Measurements from ENCODE around the gene TGM1. TPM values are rescaled to one million over a fixed set of nuclear protein-coding genes. Genes with fewer than 3 reads are reported as not detected.

The TGM1 gene
- 0.36 and 0.75 TPM in 2 replicates for total RNA-seq

GRCh38 chr14:24262821-24263733 is at the start of gene TGM1:
TGM1 (minus strand) TSS chr14:24263177; CDS start chr14:24262352, 825 bp downstream.

GRCh38 chr14:24310646-24311604 is 47.9 kb upstream of the TGM1 start, which contains the start of gene LTB4R:
LTB4R (plus strand) TSS chr14:24311502; CDS start chr14:24315652, 4,150 bp downstream.

GRCh38 chr14:24309538-24310264 is 46.7 kb upstream of the TGM1 start, which contains the start of gene LTB4R2:
LTB4R2 (plus strand) TSS chr14:24310140; CDS start chr14:24310665, 525 bp downstream.

GRCh38 chr14:24307575-24308341 is 44.8 kb upstream of the TGM1 start, which contains the start of gene CIDEB:
CIDEB (minus strand) TSS chr14:24307977; CDS start chr14:24307858, 119 bp downstream.

GRCh38 chr14:24299255-24300191 is 36.5 kb upstream of the TGM1 start, which contains the start of the genes DHRS1 and NOP9:
DHRS1 (minus strand) TSS chr14:24299780; CDS start chr14:24299106, 674 bp downstream.
NOP9 (plus strand) TSS chr14:24299850; CDS start chr14:24299955, 105 bp downstream.

GRCh38 chr14:24271134-24271833 is 8.3 kb upstream of the TGM1 start, which contains the start of gene RABGGTA:
RABGGTA (minus strand) TSS chr14:24271597; CDS start chr14:24271115, 482 bp downstream.

GRCh38 chr14:24232645-24233537 is 30.1 kb downstream of the TGM1 start, which contains the start of gene GMPR2:
GMPR2 (plus strand) TSS chr14:24232929; CDS start chr14:24233254, 325 bp downstream.

GRCh38 chr14:24232121-24232644 is 30.8 kb downstream of the TGM1 start, which contains the start of gene NEDD8:
NEDD8 (minus strand) TSS chr14:24232367; CDS start chr14:24232267, 100 bp downstream.

GRCh38 chr14:24215495-24216344 is 47.3 kb downstream of the TGM1 start, which contains the start of gene MDP1:
MDP1 (minus strand) TSS chr14:24216066; CDS start chr14:24215955, 111 bp downstream.

GRCh38 chr14:24212924-24213865 is 49.8 kb downstream of the TGM1 start, which contains the start of gene CHMP4A:
CHMP4A (minus strand) TSS chr14:24213488; CDS start chr14:24213439, 49 bp downstream.

Other genes starting within 250 kb of the TGM1 start
- gene CARMIL3, start 211.2 kb downstream of the TGM1 start, total RNA-seq = 0.09 TPM in 1 of 2 replicates, not detected in the other
- gene CPNE6, start 191.6 kb downstream of the TGM1 start, total RNA-seq = not detected in 2 replicates
- gene PCK2, start 168.9 kb downstream of the TGM1 start, total RNA-seq = 5.1 and 17.4 TPM in 2 replicates
- gene DCAF11, start 148.4 kb downstream of the TGM1 start, total RNA-seq = 42.3 and 47.3 TPM in 2 replicates
- gene NRL, start 148.2 kb downstream of the TGM1 start, total RNA-seq = 0.19 and 0.45 TPM in 2 replicates
- gene FITM1, start 132.5 kb downstream of the TGM1 start, total RNA-seq = 0.19 and 0.27 TPM in 2 replicates
- gene PSME1, start 127.0 kb downstream of the TGM1 start, total RNA-seq = 78.5 and 103 TPM in 2 replicates
- gene EMC9, start 121.6 kb downstream of the TGM1 start, total RNA-seq = 23.2 and 23.7 TPM in 2 replicates
- 101 and 105 TPM in 2 replicates for gene PSME2, start 116.6 kb downstream of the TGM1 start, total RNA-seq
- 28.9 and 29.3 TPM in 2 replicates for gene RNF31, start 115.7 kb downstream of the TGM1 start, total RNA-seq
- 39.4 and 47.7 TPM in 2 replicates for gene IRF9, start 101.9 kb downstream of the TGM1 start, total RNA-seq
- 1.3 and 4.2 TPM in 2 replicates for gene REC8, start 91.1 kb downstream of the TGM1 start, total RNA-seq
- gene IPO4, start 74.4 kb downstream of the TGM1 start, total RNA-seq = 41.1 and 49.6 TPM in 2 replicates
- 38.6 and 53.6 TPM in 2 replicates for gene TM9SF1, start 67.7 kb downstream of the TGM1 start, total RNA-seq
- gene TSSK4, start 57.5 kb downstream of the TGM1 start, total RNA-seq = 0.09 TPM in 1 of 2 replicates, not detected in the other
- 16.7 and 27.9 TPM in 2 replicates for gene CHMP4A, start 49.7 kb downstream of the TGM1 start, total RNA-seq
- gene MDP1, start 47.1 kb downstream of the TGM1 start, total RNA-seq = 8.6 and 8.8 TPM in 2 replicates
- 235 and 253 TPM in 2 replicates for gene NEDD8, start 30.8 kb downstream of the TGM1 start, total RNA-seq
- gene GMPR2, start 30.2 kb downstream of the TGM1 start, total RNA-seq = 76.5 and 85.2 TPM in 2 replicates
- gene TINF2, start 20.6 kb downstream of the TGM1 start, total RNA-seq = 38.1 and 43.4 TPM in 2 replicates
- 20.5 and 21.1 TPM in 2 replicates for gene RABGGTA, start 8.4 kb upstream of the TGM1 start, total RNA-seq
- gene DHRS1, start 36.6 kb upstream of the TGM1 start, total RNA-seq = 6.6 and 7.3 TPM in 2 replicates
- gene NOP9, start 36.7 kb upstream of the TGM1 start, total RNA-seq = 24.8 and 25.4 TPM in 2 replicates
- gene CIDEB, start 44.8 kb upstream of the TGM1 start, total RNA-seq = 1.4 and 2.8 TPM in 2 replicates
- 2.9 and 5.6 TPM in 2 replicates for gene LTB4R2, start 47.0 kb upstream of the TGM1 start, total RNA-seq
- gene LTB4R, start 48.3 kb upstream of the TGM1 start, total RNA-seq = 1.7 and 3.3 TPM in 2 replicates
- gene ADCY4, start 71.9 kb upstream of the TGM1 start, total RNA-seq = 37.2 and 43.1 TPM in 2 replicates
- gene RIPK3, start 76.8 kb upstream of the TGM1 start, total RNA-seq = 2.9 and 3.5 TPM in 2 replicates
- gene NFATC4, start 105.0 kb upstream of the TGM1 start, total RNA-seq = 14.8 and 25.8 TPM in 2 replicates
- gene NYNRIN, start 135.8 kb upstream of the TGM1 start, total RNA-seq = 8.0 and 14.1 TPM in 2 replicates
- 1.3 and 2.6 TPM in 2 replicates for gene CBLN3, start 166.5 kb upstream of the TGM1 start, total RNA-seq
- gene KHNYN, start 166.8 kb upstream of the TGM1 start, total RNA-seq = 46.2 and 73.3 TPM in 2 replicates
- gene SDR39U1, start 179.6 kb upstream of the TGM1 start, total RNA-seq = 7.9 and 9.3 TPM in 2 replicates
- gene CMA1, start 245.1 kb upstream of the TGM1 start, total RNA-seq = not detected in 2 replicates